Peyer's patch (tissue), 4 donors: Measurements from ENCODE around the gene NEURL2. TPM values are rescaled to one million over a fixed set of nuclear protein-coding genes. Genes with fewer than 3 reads are reported as not detected.
"Not testable (repeated sequence)": the region's sequence is repeated elsewhere in the genome, so short reads cannot be mapped to it uniquely, and the experiment has no call there.

Experiments
- DNase-seq, 3 donors: peaks; one replicate each; pipeline ENCODE4 v3.0.0-alpha.2; 2017 to 2019
- H3K27ac ChIP-seq, 4 donors: fragments of 200-600 bp; sonication (generic); one replicate each; pipeline ENCODE4 v1.5.1; 2016 to 2019
- H3K27me3 ChIP-seq, 2 donors: fragments of 200-600 bp; sonication (generic); one replicate each; pipeline ENCODE4 v1.5.1; 2019
- H3K36me3 ChIP-seq, 3 donors: fragments of 200-600 bp; sonication (generic); one replicate each; pipeline ENCODE4 v1.5.1; 2016 to 2019
- H3K4me1 ChIP-seq, 4 donors: fragments of 200-600 bp; sonication (generic); one replicate each; pipeline ENCODE4 v1.5.1; 2016 to 2019
- H3K4me3 ChIP-seq, 4 donors: fragments of 200-600 bp; sonication (generic); 1 replicate in 3 of 4; 2 replicates in 1 of 4; pipeline ENCODE4 v1.5.1; 2016 to 2019; ENCODE audit warnings: mild to moderate bottlenecking in 1 of 4
- H3K9me3 ChIP-seq, 4 donors: fragments of 200-600 bp; sonication (generic); one replicate each; pipeline ENCODE4 v1.5.1; 2016 to 2019; ENCODE audit warnings: mild to moderate bottlenecking in 1 of 4
- POLR2A ChIP-seq, 2 donors: fragments of 450-650 bp; IDR thresholded peaks; one replicate each; pipeline ENCODE4 v1.5.1; 2017; ENCODE audit warnings: antibody characterized with exemption in 2 of 2, mild to moderate bottlenecking in 2 of 2, moderate library complexity in 2 of 2
- total RNA-seq, 4 donors: library from RNA; depleted of rRNA; stranded (reverse); fragments of >200 nt; gene quantifications; one replicate each; pipeline ENCODE4 v1.1.0, GENCODE V29; 2016
- TF ChIP-seq, protein P1 (sequence below), 6 experiments: fragments of 450-650 bp in 4 of 6; fragments of 200-600 bp in 2 of 6; sonication (generic) in 1 of 6; IDR thresholded peaks; one replicate each; pipeline ENCODE4 v1.5.1; 2017 to 2019; ENCODE audit warnings: antibody characterized with exemption in 6 of 6, mild to moderate bottlenecking in 3 of 6, moderate library complexity in 1 of 6

NEURL2 gene
- total RNA-seq, 4 donors from 2014 or later: 3.3 to 27.6 (median 23.9) TPM

DNA sequence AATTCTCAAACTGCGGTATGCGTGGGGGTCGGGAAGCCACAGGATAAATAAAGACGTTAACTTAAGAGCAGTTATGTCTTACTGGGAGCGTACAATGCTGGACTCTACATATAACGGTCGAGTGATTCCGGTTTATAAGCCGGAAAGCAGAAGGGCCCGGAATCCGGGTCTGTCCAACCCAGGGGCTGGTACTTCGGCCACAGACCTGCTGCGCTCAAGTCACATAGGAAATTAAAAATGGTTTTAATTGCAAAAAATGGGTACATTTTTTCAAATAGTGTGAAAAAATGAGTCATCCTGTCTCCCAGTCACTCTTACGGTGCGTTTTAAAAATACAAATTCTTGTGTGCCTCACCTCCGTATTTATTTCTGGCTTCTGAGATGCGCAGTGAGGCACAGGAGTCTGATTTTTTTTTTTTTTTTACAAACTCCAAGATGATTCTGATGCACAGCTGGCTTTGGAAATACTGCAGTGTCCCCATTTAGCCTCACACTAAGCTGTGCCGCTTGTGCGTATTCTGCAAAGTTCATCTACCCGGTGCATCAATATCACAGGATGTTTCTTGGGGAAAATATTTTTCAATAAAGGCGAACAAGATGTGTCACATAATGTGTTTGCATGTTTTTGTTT, 44.5 kb upstream of the NEURL2 start:
- H3K27me3 ChIP-seq: no peaks in the 10 kb centered on the region
- no peaks in the 10 kb centered on the region for H3K9me3 ChIP-seq
- peaks cover 0 to 36% (median 0%) of the 10 kb centered on the region in 3 donors for H3K36me3 ChIP-seq
- peak overlapping the region; percentile 84 to 100 (median 100) for H3K27ac ChIP-seq
- no peak for DNase-seq
- peak overlapping the region; percentile 73 to 100 (median 88) for H3K4me3 ChIP-seq
- H3K4me1 ChIP-seq: peaks cover 0 to 16% (median 9%) of the 10 kb centered on the region in 4 donors
- TF ChIP-seq POLR2A (IDR thresholded peaks at IDR 0.05): no peak
- TF ChIP-seq, protein P1, sequence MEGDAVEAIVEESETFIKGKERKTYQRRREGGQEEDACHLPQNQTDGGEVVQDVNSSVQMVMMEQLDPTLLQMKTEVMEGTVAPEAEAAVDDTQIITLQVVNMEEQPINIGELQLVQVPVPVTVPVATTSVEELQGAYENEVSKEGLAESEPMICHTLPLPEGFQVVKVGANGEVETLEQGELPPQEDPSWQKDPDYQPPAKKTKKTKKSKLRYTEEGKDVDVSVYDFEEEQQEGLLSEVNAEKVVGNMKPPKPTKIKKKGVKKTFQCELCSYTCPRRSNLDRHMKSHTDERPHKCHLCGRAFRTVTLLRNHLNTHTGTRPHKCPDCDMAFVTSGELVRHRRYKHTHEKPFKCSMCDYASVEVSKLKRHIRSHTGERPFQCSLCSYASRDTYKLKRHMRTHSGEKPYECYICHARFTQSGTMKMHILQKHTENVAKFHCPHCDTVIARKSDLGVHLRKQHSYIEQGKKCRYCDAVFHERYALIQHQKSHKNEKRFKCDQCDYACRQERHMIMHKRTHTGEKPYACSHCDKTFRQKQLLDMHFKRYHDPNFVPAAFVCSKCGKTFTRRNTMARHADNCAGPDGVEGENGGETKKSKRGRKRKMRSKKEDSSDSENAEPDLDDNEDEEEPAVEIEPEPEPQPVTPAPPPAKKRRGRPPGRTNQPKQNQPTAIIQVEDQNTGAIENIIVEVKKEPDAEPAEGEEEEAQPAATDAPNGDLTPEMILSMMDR (IDR thresholded peaks at IDR 0.05): no peak

DNA sequence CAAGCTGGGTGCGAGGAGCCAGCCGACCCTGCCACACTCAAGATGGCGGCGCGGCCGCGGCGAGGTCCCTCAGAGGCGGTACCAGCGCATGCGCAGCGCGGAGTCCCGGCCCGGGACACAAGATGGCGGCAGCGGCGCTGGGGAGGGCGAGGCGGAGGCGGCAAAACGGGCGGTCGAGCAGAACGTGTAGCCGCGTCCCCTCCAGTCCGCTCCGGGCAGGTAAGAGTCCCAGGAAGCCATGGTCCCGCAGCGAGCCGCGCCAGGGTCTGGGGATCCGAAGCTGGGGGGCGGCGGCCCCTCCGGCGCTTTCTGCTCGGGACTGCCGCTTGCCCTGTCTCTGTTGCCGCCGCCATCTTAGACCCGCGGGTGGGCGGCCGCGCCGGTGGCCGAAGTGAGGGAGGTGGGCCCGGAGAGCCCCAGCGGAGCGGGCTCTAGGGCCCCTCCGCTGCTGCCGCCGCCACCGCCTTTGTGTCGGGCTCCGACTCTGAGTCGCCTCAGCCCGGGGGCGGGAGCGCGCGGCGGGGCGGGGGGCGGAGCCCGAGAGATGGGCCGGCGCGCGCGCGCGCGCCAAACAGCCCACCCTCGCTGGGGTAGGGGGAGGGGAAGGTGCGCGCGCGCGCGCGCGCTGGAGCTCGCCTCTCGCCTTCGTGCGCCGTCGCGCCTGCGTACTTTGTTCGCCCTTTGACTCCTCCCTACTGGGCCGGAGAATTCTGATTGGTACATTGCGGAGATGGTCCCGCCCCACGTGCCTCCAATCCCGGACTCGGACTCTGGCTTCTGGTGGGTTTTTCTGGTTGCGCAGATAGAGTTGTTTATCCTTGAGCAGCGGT, 43.8 kb upstream of the NEURL2 start, which contains the start of gene PCIF1:
Gene PCIF1, plus strand, starts transcription at position 98 of the 830 bp plus-strand sequence. CDS start 4,317 bp downstream, outside the sequence.
- H3K36me3 ChIP-seq: peaks cover 0 to 29% (median 0%) of the 10 kb centered on the region in 3 donors
- no peaks in the 10 kb centered on the region for H3K9me3 ChIP-seq
- H3K27me3 ChIP-seq: no peaks in the 10 kb centered on the region
- peaks cover 0 to 16% (median 9%) of the 10 kb centered on the region in 4 donors for H3K4me1 ChIP-seq
- TF ChIP-seq, protein P1 (IDR thresholded peaks at IDR 0.05): peak in 2 of 6 experiments; percentile 1 to 17
- TF ChIP-seq POLR2A (IDR thresholded peaks at IDR 0.05): peak; percentile 86 to 93
- peak; percentile 98 to 99 (median 98) for DNase-seq
- peak within 1 kb of the TSS; percentile 73 to 100 (median 88) for H3K4me3 ChIP-seq
- peak within 1 kb of the TSS; percentile 95 to 100 (median 100) for H3K27ac ChIP-seq

DNA sequence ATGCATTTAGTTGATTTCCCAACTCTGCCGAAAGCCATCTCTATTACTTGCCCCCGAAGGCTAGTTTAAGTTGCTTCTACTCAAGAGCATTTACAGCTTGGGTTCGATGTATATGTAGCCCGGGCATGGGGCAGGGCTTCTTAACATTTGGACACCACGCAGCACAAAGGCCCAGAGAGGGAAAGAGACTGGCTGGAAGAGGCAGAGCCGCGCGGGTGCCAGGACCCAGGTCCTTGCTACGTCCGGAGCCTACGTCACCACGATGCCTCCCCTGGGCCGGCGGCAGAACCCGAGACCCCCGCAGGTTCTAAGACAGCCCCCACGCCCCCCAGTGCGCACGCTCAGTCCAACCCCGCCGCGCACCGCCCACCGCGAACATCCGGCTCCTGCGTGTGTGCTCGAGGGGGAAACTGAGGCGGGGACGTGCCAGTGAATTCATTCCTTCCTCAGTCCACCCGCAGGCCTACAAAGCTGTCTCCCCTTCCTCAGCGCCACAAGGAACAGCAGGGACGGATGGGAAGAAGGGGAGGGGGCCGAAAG, 43.1 kb upstream of the NEURL2 start:
- Histone ChIP-seq H3K4me1 (peaks cover 0 to 16% (median 9%) of the 10 kb centered on the region in 4 donors), H3K9me3 (no peaks in the 10 kb centered on the region), H3K4me3 (peak overlapping the region; percentile 73 to 100 (median 88)), H3K27me3 (no peaks in the 10 kb centered on the region), H3K36me3 (peaks cover 0 to 22% (median 0%) of the 10 kb centered on the region in 3 donors), H3K27ac (peak overlapping the region; percentile 95 to 100 (median 100))
- DNase-seq: peak in 2 of 3 donors; percentile 62 to 79
- no peak for TF ChIP-seq POLR2A (IDR thresholded peaks at IDR 0.05)
- TF ChIP-seq, protein P1 (IDR thresholded peaks at IDR 0.05): no peak

DNA sequence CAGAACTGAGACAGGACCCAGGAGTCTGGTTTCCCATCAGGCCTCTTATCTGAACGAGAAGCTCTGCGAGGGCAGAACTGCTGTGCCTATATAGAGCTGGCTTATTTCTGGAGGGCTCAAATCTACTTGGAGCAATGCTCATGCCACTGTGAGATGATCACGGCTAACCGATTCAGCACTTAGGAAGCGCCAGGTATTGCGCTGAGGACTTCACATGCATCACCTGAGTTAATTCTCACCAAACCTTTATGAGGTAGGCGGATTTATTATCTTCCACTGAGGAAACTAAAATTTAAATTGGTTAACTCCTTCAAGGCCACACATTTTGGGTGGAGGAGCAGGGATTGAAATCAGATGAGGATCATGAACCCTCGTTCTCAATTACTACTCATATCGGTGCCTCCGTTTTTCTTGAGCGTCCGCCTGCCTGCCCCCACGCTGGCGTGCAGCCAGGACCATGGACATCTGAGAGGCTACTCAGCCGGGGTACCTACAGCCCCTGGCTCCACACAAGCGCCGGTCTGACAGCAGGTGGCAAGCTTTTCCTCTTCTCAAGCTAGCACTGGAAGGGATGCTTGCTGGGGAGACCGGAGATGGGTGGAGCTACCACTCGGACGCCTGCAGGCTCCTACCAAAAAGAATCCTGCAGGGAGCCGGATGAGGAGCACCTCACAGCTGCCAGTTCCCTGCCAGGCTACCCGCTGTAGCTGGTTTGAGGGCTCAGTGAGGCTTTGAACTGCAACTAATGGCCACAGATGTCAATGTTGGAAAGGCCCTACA, 42.4 kb upstream of the NEURL2 start:
- Histone ChIP-seq H3K27ac (peak overlapping the region; percentile 95 to 100 (median 100)), H3K27me3 (no peaks in the 10 kb centered on the region), H3K36me3 (peaks cover 0 to 16% (median 0%) of the 10 kb centered on the region in 3 donors), H3K4me1 (peaks cover 0 to 16% (median 9%) of the 10 kb centered on the region in 4 donors), H3K9me3 (no peaks in the 10 kb centered on the region), H3K4me3 (peak overlapping the region; percentile 73 to 100 (median 88))
- TF ChIP-seq, protein P1 (IDR thresholded peaks at IDR 0.05): peak in 4 of 6 experiments; percentile 1 to 40 (median 25)
- TF ChIP-seq POLR2A (IDR thresholded peaks at IDR 0.05): no peak
- peak; percentile 68 to 86 (median 73) for DNase-seq

DNA sequence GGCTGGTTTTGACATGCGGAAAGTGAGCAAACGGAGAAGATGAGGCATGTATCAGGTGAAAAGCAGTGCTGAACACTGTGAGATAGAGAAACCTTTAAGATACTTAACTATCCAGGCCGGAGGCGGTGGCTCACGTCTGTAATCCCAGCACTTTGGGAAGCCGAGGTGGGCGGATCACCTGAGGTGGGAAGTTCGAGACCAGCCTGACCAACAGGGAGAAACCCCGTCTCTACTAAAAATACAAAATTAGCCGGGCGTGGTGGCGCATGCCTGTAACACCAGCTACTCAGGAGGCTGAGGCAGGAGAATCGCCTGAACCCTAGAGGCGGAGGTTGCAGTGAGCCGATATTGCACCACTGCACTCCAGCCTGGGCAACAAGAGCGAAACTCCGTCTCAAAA, 40.7 kb upstream of the NEURL2 start:
- H3K9me3 ChIP-seq, H3K36me3 ChIP-seq, H3K4me1 ChIP-seq, DNase-seq, H3K27me3 ChIP-seq, H3K27ac ChIP-seq, H3K4me3 ChIP-seq: not testable (repeated sequence)
